22Rv1 (cell line): ENCODE data around the gene RABGAP1L.

Experiments
- ZFX ChIP-seq: fragments of 450-650 bp; IDR thresholded peaks from 2 replicates; pipeline ENCODE4 v1.6.1; 2017; ENCODE audit warnings: antibody characterized with exemption, borderline replicate concordance
- TF ChIP-seq, protein P1 (sequence below): fragments of 450-650 bp; IDR thresholded peaks from 2 replicates; pipeline ENCODE4 v1.5.1; 2017; ENCODE audit warnings: mild to moderate bottlenecking

DNA sequence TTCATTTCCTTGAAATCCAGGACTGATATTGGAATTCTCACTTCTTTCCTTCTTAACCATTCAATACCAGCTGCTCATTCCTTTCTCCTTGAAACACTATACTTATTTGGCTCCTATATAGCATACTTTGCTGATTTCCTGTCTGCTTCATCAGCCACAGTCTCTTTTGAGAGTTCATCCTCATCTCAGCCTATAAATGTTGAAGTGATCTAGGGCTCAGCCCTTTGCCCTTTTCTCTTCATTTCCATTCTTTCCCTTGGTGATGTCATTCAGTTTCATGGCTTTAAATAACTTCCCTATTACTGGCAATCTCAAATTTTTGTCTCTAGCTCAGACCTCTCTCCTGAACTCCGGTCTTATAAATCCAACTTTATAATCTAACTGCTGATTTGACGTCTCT, 24.1 kb upstream of the RABGAP1L start:
- TF ChIP-seq, protein P1, sequence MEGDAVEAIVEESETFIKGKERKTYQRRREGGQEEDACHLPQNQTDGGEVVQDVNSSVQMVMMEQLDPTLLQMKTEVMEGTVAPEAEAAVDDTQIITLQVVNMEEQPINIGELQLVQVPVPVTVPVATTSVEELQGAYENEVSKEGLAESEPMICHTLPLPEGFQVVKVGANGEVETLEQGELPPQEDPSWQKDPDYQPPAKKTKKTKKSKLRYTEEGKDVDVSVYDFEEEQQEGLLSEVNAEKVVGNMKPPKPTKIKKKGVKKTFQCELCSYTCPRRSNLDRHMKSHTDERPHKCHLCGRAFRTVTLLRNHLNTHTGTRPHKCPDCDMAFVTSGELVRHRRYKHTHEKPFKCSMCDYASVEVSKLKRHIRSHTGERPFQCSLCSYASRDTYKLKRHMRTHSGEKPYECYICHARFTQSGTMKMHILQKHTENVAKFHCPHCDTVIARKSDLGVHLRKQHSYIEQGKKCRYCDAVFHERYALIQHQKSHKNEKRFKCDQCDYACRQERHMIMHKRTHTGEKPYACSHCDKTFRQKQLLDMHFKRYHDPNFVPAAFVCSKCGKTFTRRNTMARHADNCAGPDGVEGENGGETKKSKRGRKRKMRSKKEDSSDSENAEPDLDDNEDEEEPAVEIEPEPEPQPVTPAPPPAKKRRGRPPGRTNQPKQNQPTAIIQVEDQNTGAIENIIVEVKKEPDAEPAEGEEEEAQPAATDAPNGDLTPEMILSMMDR, result no peak
- no peak for TF ChIP-seq ZFX
